Effector memory CD8-positive, alpha-beta T cell (primary cell): ENCODE measurements around the gene ZNF644.
"Not testable (repeated sequence)": the region's sequence is repeated elsewhere in the genome, so short reads cannot be mapped to it uniquely, and the experiment has no call there.

ENCODE experiments used
- ATAC-seq: fragments of 150-1000 bp; cut with Tn5 transposase; replicated peaks from 2 replicates; pipeline ENCODE4 v1.10.0; 2021; ENCODE audit warnings: mild to moderate bottlenecking, moderate library complexity
- DNase-seq, 3 experiments: peaks; one replicate each; pipeline ENCODE4 v3.0.0; 2021
- H3K27ac Mint-ChIP-seq, 2 donors: one replicate each; pipeline ENCODE4 v1.8.0; 2022; ENCODE audit warnings: mild to moderate bottlenecking in 2 of 2, mixed read lengths in 2 of 2, moderate library complexity in 2 of 2
- H3K27me3 Mint-ChIP-seq, 2 donors: one replicate each; pipeline ENCODE4 v1.8.0; 2022; ENCODE audit warnings: mixed read lengths in 2 of 2
- H3K36me3 Mint-ChIP-seq: one replicate; pipeline ENCODE4 v1.8.0; 2022; ENCODE audit warnings: mild to moderate bottlenecking, moderate library complexity, mixed read lengths; ENCODE audit not compliant: insufficient read depth
- H3K4me1 Mint-ChIP-seq, 2 donors: one replicate each; pipeline ENCODE4 v1.8.0; 2022; ENCODE audit warnings: low read depth in 2 of 2, mixed read lengths in 2 of 2
- H3K4me3 Mint-ChIP-seq, 2 donors: one replicate each; pipeline ENCODE4 v1.8.0; 2022; ENCODE audit warnings: mild to moderate bottlenecking in 2 of 2, mixed read lengths in 2 of 2, moderate library complexity in 2 of 2
- H3K9me3 Mint-ChIP-seq, 2 donors: one replicate each; pipeline ENCODE4 v1.8.0; 2022; ENCODE audit warnings: mixed read lengths in 2 of 2

The ZNF644 gene

DNA sequence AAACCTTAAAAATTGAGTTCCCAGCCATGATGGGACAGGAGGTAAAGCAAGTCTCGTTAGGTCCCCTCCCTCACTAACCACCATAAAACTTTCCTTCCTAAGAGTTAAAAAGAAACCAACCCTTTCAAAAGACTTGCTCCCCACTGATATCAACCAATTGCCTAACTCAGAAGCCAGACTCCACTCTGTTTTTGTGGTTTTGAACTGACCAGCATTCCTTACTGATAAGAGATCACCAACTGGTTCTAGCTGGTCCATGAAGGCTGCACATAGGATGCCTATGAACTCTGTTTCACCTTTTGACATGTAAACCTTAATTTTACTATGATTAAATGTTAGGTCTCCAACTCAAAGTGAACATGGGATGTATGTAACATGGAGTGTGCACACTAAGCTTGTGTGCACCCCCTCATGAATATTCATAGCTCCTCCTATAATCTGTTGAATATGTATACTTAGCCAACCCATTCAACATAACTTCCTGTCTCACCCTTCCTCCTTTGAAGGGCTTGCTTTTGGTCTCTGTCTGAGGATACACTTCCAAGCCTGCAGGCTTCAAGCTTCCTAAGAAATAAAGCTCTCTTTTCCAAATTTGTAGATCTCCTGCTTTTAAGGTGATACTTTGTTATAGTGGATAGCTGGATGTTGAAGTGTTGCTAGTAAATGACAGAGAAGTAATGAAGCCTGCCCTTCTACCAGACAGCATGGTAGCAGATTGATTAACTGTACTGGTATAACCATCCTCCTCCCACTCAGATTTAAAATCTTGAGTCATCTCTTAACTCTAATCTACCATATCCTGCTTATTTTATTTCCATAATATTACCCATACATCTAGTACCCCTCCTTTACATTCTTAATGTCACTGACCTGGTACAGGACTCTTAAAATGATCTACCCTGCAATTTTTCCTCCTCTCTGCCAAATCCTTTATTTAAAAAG lies 95.6 kb downstream of the ZNF644 start:
- H3K4me1 Mint-ChIP-seq: peaks cover 54 to 84% of the 10 kb centered on the region in 2 donors
- DNase-seq: no peak
- H3K36me3 Mint-ChIP-seq: peaks cover 15% of the 10 kb centered on the region
- H3K4me3 Mint-ChIP-seq: peak overlapping the region; percentile 0 to 23
- no peaks in the 10 kb centered on the region for H3K27me3 Mint-ChIP-seq
- ATAC-seq: peak; percentile 41
- H3K9me3 Mint-ChIP-seq: no peaks in the 10 kb centered on the region
- H3K27ac Mint-ChIP-seq: no peak overlapping the region

GRCh38 chr1:90924982-90925381 lies 96.9 kb downstream of the ZNF644 start:
- DNase-seq (no peak), ATAC-seq (no peak)
- no peaks in the 10 kb centered on the region for H3K9me3 Mint-ChIP-seq
- peaks cover 13% of the 10 kb centered on the region for H3K36me3 Mint-ChIP-seq
- H3K4me1 Mint-ChIP-seq: peaks cover 53 to 77% of the 10 kb centered on the region in 2 donors
- no peak overlapping the region for H3K4me3 Mint-ChIP-seq
- no peak overlapping the region for H3K27ac Mint-ChIP-seq
- no peaks in the 10 kb centered on the region for H3K27me3 Mint-ChIP-seq

GRCh38 chr1:90922996-90923395 lies 98.8 kb downstream of the ZNF644 start:
- Mint-ChIP-seq H3K9me3 (no peaks in the 10 kb centered on the region), H3K27ac (no peak overlapping the region), H3K4me1 (peaks cover 51 to 74% of the 10 kb centered on the region in 2 donors), H3K4me3 (peak overlapping the region in 1 of 2 donors; percentile 28), H3K27me3 (no peaks in the 10 kb centered on the region), H3K36me3 (peaks cover 10% of the 10 kb centered on the region)
- DNase-seq (no peak), ATAC-seq (no peak)

DNA sequence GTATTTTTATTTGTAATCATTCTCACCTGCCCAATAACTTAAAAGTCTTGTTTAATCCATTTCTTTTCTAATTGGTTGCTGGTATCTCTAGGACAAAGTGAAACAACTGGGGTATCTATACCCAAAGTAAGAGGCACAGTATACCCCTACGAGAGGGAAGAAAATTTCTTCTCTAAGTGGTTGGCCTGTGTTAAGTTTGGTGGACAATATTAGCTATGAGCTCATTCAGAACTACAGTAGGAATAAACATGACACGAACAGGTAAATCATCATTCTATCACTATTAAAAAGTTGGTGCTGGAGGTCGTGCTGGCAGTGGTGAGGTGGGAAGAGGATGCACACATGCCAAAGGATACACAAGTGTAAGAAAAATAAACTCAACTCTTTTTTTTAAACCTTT lies 99.6 kb downstream of the ZNF644 start:
- H3K36me3 Mint-ChIP-seq: peaks cover 15% of the 10 kb centered on the region
- no peaks in the 10 kb centered on the region for H3K9me3 Mint-ChIP-seq
- no peaks in the 10 kb centered on the region for H3K27me3 Mint-ChIP-seq
- H3K27ac Mint-ChIP-seq: no peak overlapping the region
- ATAC-seq (no peak), DNase-seq (no peak)
- peak overlapping the region in 1 of 2 donors; percentile 13 for H3K4me3 Mint-ChIP-seq
- H3K4me1 Mint-ChIP-seq: peaks cover 48 to 67% of the 10 kb centered on the region in 2 donors

GRCh38 chr1:90919900-90920299 lies 101.9 kb downstream of the ZNF644 start:
- no peak for ATAC-seq
- Mint-ChIP-seq H3K27me3 (no peaks in the 10 kb centered on the region), H3K36me3 (peaks cover 35% of the 10 kb centered on the region), H3K4me1 (peaks cover 31 to 48% of the 10 kb centered on the region in 2 donors), H3K4me3 (peak overlapping the region in 1 of 2 donors; percentile 55), H3K9me3 (no peaks in the 10 kb centered on the region), H3K27ac (peak overlapping the region in 1 of 2 donors; percentile 77)
- no peak for DNase-seq

GRCh38 chr1:90919190-90919719 lies 102.6 kb downstream of the ZNF644 start:
- no peaks in the 10 kb centered on the region for H3K9me3 Mint-ChIP-seq
- H3K27ac Mint-ChIP-seq: peak overlapping the region in 1 of 2 donors; percentile 60
- H3K4me1 Mint-ChIP-seq: peaks cover 29 to 44% of the 10 kb centered on the region in 2 donors
- peak; percentile 65 for ATAC-seq
- no peak overlapping the region for H3K4me3 Mint-ChIP-seq
- no peaks in the 10 kb centered on the region for H3K27me3 Mint-ChIP-seq
- DNase-seq: no peak
- peaks cover 36% of the 10 kb centered on the region for H3K36me3 Mint-ChIP-seq

DNA sequence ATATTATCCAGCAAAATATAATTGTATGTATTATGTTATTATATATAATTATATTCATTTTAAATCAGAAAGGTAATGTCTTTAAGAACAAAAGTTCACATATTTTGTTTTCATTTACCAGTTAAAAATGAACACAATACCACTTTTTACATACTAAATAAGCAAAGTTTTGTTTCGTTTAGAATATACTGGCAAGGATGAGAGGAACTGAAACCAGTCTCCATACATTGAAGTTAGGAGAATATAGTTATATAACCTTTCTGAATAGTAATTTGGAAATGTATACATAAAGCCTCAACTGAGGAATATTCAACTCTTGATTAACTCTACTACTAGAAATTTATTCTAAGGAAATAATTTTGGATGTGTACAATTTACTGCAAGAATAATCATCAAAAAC lies 110.5 kb downstream of the ZNF644 start:
- Mint-ChIP-seq H3K9me3 (no peaks in the 10 kb centered on the region), H3K36me3 (peaks cover 33% of the 10 kb centered on the region), H3K4me3 (no peak overlapping the region), H3K27me3 (no peaks in the 10 kb centered on the region), H3K4me1 (peaks cover 2 to 17% of the 10 kb centered on the region in 2 donors), H3K27ac (peak overlapping the region in 1 of 2 donors; percentile 77)
- ATAC-seq (no peak), DNase-seq (no peak)

DNA sequence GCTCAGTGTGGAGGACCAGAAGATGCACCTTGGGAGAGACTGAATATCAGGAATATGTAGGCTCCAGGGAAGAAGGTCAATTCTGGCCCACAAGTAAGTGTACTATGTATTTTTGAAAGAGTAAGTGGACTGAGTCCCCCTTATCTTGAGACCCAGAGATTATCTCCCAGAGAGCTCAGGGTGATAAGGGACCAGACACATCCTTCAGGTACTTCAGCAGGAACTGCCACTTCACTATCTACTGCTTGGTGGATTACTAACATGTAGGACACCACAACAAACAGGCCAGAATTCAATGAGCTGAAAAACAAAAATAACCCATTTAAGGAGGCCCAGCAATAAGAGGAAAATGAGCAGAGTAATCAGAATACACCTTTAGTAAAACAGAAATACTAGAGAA lies 119.2 kb downstream of the ZNF644 start:
- no peak overlapping the region for H3K27ac Mint-ChIP-seq
- no peak for DNase-seq

DNA sequence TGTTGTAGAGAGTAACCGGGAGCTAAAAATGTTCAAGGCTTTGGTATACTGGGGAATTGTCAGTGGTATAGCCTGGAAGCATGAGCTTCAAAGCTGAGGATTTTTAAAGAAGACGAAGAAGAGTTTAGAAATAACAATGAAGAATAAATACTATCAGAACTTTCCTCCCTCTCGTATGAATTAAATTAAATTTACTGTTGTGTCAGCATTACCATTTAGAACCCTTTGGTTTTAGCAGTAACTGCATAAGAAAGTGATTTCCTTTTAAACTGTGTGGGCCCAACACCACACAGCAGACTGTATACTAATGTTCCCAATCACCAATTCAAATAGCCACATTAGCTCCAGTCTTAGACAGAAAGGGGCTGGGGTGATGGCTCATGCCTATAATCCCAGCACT lies 122.6 kb downstream of the ZNF644 start:
- no peaks in the 10 kb centered on the region for H3K27me3 Mint-ChIP-seq
- no peaks in the 10 kb centered on the region for H3K9me3 Mint-ChIP-seq
- DNase-seq: no peak
- H3K27ac Mint-ChIP-seq: no peak overlapping the region
- H3K4me1 Mint-ChIP-seq: peaks cover 2 to 28% of the 10 kb centered on the region in 2 donors
- no peak overlapping the region for H3K4me3 Mint-ChIP-seq
- H3K36me3 Mint-ChIP-seq: peaks cover 16% of the 10 kb centered on the region
- ATAC-seq: no peak

More for the DNA sequence above, 119.2 kb downstream of the ZNF644 start:
- peaks cover 2 to 31% of the 10 kb centered on the region in 2 donors for H3K4me1 Mint-ChIP-seq
- no peak overlapping the region for H3K4me3 Mint-ChIP-seq
- no peaks in the 10 kb centered on the region for H3K27me3 Mint-ChIP-seq
- no peaks in the 10 kb centered on the region for H3K9me3 Mint-ChIP-seq
- peaks cover 20% of the 10 kb centered on the region for H3K36me3 Mint-ChIP-seq
- ATAC-seq: no peak

DNA sequence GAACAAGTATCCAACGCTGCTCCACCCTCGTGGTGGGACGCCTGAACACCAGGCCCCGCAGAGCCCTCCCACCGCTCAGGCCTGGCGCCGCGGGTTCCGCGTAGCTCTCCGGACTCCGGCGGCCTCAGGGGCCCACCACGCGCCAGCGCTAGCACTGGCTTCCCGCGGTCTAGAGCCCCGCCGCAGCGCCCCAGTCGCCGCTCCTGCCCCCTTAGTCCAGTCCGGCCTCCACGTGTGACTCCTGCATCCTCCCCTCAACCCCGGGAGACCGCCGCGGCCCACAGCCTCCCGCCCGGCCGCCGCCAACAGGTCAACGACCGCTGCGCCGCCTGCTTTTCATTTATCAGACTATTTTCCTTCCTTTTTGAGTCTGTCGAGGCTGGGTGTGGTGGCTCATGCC lies 128.2 kb downstream of the ZNF644 start:
- not testable (repeated sequence) for ATAC-seq, H3K9me3 Mint-ChIP-seq

DNA sequence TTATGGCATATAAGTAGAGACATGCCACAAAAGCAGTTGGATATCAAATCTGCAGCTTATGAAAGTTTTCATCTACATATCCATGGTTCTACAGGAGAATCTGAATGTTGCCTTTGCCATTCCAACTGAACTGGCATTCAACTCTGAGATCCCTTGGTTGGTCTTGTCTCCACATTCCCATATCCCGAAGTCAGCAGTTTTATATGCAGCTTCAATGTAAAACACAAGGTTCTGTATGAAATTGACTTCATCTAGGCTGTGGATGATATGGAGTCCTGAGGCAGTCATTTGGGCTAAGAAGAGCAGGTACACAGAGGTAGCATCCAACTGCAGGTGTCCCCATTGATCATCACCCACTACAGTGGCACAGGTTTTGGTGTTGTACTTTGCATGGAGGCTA lies 129.0 kb downstream of the ZNF644 start:
- H3K27me3 Mint-ChIP-seq, ATAC-seq, H3K27ac Mint-ChIP-seq, H3K4me1 Mint-ChIP-seq, H3K36me3 Mint-ChIP-seq, H3K9me3 Mint-ChIP-seq, DNase-seq: not testable (repeated sequence)
- peak overlapping the region in 1 of 2 donors; percentile 26 for H3K4me3 Mint-ChIP-seq

More for the DNA sequence above, 128.2 kb downstream of the ZNF644 start:
- H3K4me1 Mint-ChIP-seq, DNase-seq, H3K36me3 Mint-ChIP-seq, H3K4me3 Mint-ChIP-seq, H3K27me3 Mint-ChIP-seq: not testable (repeated sequence)
- peak overlapping the region in 1 of 2 donors; percentile 72 for H3K27ac Mint-ChIP-seq

DNA sequence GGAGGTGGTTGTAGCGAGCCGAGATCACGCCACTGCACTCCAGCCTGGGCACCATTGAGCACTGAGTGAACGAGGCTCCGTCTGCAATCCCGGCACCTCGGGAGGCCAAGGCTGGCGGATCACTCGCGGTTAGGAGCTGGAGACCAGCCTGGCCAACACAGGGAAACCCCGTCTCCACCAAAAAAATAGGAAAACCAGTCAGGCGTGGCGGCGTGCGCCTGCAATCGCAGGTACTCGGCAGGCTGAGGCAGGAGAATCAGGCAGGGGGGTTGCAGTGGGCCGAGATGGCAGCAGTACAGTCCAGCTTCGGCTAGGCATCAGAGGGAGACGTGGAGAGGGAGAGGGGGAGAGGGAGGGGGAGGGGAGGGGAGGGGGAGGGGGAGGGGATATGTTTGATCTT lies 129.6 kb downstream of the ZNF644 start:
- not testable (repeated sequence) for H3K36me3 Mint-ChIP-seq, H3K27me3 Mint-ChIP-seq, H3K9me3 Mint-ChIP-seq, DNase-seq, H3K4me1 Mint-ChIP-seq, ATAC-seq, H3K4me3 Mint-ChIP-seq, H3K27ac Mint-ChIP-seq

DNA sequence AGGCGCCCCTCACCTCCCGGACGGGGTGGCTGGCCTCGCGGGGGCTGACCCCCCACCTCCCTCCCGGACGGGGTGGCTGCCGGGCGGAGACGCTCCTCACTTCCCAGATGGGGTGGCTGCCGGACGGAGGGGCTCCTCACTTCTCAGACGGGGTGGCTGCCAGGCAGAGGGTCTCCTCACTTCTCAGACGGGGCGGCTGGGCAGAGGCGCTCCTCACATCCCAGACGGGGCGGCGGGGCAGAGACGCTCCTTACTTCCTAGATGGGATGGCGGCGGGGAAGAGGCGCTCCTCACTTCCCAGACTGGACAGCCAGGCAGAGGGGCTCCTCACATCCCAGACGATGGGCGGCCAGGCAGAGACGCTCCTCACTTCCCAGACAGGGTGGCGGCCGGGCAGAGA lies 130.1 kb downstream of the ZNF644 start:
- not testable (repeated sequence) for H3K27me3 Mint-ChIP-seq, ATAC-seq, H3K36me3 Mint-ChIP-seq, H3K9me3 Mint-ChIP-seq, H3K4me3 Mint-ChIP-seq, H3K4me1 Mint-ChIP-seq, DNase-seq, H3K27ac Mint-ChIP-seq

- H3K27ac Mint-ChIP-seq: no peak overlapping the region
- no peaks in the 10 kb centered on the region for H3K4me1 Mint-ChIP-seq
- H3K9me3 Mint-ChIP-seq: peaks cover 11 to 17% of the 10 kb centered on the region in 2 donors
- ATAC-seq (no peak), DNase-seq (no peak)
- H3K4me3 Mint-ChIP-seq: no peak overlapping the region
- H3K27me3 Mint-ChIP-seq: peaks cover 13 to 17% of the 10 kb centered on the region in 2 donors
- peaks cover 6% of the 10 kb centered on the region for H3K36me3 Mint-ChIP-seq
Measured at GRCh38 chr1:90882221-90882620, 139.6 kb downstream of the ZNF644 start.
